GM21825 (cell line): ENCODE results near the gene DRD1.
"Not testable (repeated sequence)": the region's sequence is repeated elsewhere in the genome, so short reads cannot be mapped to it uniquely, and the experiment has no call there.

Source experiments
- ATAC-seq: cut with Tn5 transposase; IDR thresholded peaks from one replicate; pipeline ENCODE4 v1.9.1; 2021; ENCODE audit warnings: mild to moderate bottlenecking, moderate library complexity; ENCODE audit not compliant: unreplicated experiment

DRD1 gene

DNA sequence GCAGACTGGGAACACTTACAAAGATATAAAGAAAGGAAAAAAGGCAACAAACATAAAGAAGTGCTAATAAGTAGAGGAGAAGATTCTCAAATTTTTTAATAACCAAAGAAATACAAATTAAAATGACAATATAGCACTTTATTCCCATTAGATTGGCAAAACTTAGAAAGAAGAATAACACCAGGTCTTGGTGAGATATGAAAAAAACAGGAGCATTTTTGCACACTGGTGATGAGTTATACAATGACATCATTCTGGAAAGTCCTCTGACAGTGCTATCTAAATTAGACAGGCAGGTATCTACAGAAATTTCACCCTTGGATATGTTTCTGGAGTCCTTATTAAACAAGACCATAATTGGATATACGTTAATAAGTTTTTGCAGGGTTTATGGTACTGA lies 24.9 kb upstream of the DRD1 start:
- ATAC-seq, result no peak

DNA sequence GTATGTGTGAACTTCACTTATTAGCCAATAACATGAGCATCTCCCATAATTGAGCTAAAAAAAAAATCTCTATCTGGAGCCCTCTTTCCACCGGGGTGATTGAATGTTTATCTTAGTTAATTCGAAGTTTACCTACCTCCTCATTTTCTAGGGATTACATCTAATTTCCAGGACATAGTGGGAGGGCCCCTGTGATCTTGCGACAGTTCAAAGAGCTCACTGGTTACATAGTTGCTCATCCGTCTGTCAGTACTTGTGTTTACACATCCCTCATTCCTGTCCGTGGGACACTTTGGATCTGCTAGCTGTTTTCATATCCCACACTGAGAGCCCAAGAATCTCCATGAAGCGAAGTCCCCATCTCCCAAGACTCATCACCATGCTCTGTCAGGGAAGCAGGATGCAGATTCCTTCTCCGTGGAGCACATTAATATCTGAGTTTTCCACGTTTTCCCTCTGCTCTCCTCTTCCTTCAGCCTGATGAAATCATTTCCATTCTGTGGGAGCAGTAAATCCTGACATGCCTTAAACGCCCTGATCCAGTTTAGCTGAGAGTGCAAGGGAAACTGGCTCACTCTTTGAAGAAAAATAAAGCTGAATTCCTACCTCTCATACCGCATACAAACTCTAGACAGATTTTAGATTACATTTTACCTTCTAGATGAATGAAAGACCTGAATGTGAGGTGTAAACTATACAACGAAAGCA lies 24.2 kb upstream of the DRD1 start:
- no peak for ATAC-seq

DNA sequence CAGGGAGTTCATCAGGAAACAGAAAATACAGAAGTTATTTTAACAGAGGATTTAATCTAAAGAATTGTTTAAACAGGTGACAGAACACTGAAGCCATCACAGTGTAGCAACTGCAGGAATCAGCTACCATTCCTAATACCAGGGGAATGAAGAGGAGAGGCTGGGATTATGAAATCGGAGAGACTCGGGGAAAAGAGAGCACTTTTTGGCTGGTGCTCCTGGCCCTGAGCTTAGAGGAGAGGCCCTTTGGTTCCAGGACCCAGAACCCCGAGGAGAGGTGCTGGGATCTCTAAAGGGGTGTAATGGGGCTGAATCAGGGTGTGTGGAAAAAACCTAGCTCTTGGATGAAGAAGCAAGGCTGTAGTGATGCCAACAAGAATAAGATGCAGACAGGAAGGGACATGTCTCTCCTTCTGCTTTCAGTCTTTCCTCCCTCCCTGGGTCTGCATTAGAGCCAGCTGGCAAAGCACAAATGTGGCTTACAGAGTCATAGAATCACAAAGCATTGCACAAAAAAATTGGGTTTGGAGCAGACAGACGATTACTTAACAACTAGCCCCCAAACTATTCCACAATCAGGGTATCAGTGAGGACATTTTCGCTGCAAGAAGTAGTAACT lies 22.8 kb upstream of the DRD1 start:
- ATAC-seq, result no peak

DNA sequence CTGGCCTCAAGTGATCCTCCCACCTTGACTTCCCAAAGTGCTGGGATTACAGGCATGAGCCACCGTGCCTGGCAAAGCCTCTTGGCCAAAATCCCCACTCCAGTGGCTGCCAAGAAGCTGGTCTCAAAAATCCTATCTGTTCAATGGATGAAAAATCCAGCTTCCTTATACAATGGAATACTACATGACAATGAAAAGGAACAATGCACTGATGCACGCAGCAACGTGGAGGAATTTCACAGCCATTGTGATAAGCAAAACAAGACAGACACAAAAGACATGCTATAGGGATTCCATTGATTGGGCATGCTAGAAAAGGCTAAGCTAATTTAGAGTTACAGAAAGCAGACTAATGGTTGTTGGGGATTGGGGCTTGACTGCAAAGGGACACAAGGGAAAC lies 21.3 kb upstream of the DRD1 start:
- ATAC-seq, result no peak

DNA sequence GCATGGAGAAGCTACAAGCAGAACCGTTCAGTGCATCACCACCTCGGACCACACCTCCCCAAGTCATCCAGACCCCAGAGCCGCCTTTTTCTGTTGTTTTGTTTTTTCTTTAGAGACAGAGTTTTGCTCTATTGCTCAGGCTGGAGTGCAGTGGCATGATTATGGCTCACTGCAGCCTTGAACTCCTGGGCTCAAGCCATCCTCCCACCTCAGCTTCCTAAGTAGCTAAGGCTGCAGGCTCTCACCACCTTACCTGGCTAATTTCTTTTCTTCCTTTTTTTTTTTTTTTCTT lies 20.9 kb upstream of the DRD1 start:
- no peak for ATAC-seq

DNA sequence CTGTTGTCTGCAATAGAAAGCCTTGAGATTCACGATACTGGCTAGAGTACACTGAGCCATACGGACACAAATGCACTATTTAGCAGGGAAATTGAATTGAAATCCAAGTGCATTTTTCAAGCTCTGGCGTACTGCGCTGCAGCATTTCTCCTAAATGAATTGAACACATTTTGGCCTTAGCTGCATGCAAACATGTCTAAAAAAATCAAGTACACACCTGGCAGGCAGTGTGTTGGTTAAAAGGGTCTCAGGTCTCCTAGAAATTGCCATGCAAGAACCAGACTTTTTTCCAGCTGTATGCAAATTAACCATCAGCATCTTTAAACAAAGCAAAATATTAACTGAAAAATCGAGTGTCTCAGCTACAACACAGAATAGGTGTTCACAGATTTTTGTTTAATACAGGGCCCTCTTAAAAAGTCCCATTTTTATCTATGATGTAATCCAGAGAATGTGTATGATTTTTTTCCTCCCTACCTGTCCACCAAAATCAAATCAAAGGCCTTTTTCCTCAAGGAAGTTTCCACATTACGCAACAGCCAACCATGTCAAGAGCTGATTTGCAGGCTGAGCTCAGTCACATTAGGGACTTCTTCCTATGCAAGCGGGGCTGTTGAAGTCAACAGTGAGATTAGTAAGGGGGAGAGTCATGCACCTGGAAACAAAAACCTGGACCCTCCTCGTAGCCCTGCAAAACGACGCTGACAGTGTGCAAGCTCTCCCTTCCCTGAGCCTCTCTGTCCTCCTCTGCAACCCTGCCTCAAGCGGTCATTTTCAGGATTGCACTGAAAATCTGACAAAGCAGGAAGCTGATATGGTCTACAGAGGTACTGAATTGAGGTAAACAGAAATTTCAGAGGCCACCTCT lies 20.3 kb upstream of the DRD1 start:
- ATAC-seq, result peak; percentile 98

DNA sequence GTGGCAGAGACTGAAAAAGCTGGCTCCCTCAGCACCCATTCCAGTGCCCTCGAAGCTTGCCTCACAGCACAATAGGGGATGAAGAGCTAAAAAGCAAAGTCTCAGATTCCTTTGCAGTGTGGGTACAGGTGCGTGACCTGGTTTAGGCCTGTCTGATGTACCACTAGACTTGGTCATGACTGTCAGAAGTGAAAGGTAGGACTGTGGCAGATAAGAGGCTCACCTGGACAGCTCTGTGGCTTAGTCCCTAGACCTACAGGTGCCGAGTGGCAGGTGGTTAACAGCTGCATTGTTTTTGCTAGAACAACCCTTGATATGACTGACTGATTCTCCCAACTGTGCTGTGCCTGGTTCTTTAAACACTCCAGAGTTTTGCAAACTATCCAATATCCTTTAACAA lies 19.7 kb upstream of the DRD1 start:
- ATAC-seq, result no peak

DNA sequence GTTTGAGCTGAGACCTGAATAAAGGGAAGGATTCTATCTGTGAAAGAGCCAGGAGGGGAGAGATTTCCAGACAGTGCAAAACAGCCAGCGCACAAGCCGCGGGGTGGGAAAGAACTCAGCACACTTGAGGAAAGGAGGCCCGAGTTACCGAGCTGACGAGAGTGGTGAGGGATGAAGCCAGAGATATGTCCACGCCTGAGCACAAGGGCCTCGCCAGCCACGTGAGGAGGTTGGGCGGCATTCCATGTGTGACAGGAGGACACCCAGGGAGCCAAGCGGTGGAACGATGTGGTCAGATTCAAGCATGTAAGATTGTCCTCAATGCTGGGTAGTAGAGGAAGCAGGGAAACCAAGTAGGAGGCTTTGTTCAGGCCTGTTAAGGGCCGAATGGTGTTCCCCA lies 17.4 kb upstream of the DRD1 start:
- ATAC-seq, result no peak

DNA sequence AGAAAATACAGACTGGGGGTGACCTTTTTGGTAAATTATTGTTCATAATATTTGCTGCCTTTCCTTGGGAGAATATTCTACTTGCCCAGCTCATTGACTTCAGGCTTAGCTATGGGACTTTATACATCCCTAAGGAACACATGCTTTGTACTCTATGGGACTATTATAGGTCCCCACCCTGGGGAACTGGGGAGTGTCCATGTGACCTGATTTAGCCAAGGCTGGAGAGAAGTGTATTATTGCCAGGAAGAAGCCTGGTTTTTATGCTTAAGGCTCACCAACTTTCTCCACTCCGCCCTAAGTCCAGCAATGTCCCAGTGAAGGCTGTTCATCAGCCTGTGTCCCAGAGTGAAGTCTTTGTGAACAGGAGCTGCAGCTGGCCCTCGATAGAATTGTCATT lies 16.6 kb upstream of the DRD1 start:
- ATAC-seq, result no peak

DNA sequence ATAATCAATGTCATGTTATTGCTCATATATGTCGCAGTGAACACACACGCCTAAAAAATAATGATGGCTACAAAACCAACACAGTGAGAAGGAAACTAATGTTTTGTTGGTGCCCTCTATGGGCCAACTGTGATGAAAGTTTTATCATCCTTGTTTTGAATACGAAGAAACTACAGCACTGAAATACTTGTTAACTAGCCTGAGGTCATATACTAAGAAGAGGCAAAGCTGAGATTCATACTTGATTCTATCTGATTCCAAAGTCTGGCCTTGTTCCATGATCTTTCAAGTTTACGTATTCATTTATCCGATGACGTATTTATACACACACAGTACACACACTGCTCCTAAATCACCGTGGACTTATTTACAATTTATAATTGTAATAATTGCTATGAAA lies 16.1 kb upstream of the DRD1 start:
- no peak for ATAC-seq

DNA sequence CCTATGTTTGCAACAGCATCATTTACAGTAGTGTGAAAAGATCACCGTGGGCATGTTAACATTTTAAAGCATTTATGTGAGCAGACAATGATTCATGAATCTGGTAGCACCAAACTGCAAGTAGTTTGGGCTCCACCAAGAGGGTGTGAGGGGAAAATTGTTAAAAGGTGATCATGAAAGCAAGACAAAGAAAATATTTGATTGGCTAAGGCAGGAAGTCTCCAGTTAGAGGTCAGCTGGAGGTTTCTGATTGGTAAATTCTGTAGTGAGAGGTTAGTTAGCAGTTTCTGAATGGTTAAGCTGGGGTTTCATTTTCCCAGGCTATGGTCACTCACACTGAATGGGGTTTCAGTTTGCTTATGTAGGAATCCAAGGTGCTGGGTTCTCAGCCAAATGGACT lies 13.5 kb upstream of the DRD1 start:
- peak; percentile 95 for ATAC-seq

DNA sequence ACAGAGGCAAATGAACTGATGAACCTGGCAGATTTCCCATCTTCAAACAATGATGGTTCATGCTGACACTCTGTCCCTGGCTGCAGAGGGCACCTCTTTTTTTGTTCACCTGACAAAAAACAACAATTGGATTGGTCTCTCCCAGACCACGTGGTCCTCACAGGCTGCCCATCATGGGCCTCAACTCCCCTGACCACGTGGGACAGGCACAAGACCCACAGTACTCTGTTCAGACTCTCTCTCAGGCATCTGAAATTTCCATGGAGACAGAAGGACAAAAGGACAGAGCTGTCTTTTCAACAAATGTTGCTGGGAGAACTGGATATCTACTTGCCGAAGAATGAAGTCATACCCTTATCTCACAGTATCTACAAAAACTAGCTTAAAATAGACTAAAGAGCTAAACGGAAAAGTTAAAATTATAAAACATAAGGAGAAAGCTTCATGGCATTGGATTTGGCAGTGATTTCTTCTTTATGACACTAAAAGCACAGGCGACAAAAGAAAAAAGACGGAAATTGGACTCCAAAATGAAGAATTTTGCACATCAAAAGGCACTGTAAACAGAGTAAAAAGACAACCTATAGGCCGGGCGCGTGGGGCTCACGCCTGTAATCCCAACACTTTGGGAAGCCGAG lies 12.2 kb upstream of the DRD1 start:
- no peak for ATAC-seq

DNA sequence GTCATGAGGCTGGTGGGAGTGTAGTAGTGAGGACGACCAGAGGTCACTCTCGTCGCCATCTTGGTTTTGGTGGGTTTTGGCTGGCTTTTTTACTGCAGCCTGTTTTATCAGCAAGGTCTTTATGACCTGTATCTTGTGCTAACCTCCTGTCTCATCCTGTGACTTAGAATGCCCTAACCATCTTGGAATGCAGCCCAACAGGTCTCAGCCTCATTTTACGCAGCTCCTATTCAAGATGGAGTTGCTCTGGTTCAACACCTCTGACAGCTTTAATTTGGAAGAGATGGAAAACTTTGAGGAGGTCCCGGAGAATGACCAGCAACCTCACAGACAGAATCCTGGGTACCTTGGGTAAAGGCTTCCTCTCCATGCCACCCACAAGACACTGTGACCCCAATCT lies 10.4 kb upstream of the DRD1 start:
- ATAC-seq, result not testable (repeated sequence)

DNA sequence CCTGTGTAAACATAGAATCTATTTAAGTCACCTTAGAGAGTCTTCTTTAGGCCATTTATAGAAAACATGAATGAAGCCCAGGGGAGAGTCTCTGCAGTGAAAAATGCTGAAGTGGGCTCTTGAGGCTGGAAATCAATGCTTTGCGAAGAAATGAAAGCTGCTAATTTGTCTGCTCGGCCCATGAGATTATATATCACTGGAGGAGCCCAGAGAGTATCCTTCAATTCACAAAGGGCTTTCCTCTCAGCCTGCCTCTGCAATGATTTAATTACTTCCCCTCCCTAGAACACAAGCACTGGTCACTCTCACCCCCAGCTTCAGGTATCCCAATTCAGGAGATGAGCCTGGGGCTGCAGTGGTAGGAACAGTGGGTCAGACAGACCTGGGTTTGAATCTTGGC lies 8.2 kb upstream of the DRD1 start:
- no peak for ATAC-seq

DNA sequence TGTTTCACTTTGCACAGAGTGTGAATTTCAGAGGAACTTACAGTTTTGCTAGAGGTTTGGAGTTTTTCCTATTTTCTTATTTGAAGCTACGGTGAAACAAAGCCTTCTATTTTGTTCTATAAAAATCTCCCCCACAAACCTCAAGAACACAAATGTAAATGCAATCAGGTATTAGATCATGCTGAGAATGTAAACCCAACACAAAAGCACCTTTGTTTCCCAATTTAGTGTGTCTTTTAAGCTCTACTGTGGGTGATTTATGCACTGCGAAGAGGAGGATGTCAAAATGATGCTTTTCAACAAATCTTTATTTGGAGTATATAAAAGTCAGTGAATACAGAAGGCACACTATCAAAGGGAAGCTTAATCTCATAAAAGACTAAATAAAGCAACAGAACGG lies 4.3 kb upstream of the DRD1 start:
- ATAC-seq, result no peak

DNA sequence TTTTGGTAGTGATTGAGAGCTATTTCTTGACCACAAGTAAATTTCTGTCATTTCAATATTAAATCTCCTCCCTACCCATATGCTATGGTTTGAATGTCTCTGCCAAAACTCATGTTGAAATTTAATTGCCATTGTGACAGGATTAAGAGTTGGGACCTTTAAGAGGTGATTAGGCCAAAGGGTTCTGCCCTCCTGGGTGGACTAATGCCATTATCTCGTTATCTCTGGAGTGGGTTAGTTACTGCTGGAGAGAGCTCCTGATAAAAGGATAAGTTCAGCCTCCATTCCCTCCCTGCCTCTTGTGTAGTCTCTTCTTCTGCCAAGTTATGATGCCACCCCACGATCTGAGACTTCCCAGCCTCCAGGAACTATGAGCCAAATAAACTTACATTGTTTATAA lies 3.6 kb upstream of the DRD1 start:
- ATAC-seq, result no peak

DNA sequence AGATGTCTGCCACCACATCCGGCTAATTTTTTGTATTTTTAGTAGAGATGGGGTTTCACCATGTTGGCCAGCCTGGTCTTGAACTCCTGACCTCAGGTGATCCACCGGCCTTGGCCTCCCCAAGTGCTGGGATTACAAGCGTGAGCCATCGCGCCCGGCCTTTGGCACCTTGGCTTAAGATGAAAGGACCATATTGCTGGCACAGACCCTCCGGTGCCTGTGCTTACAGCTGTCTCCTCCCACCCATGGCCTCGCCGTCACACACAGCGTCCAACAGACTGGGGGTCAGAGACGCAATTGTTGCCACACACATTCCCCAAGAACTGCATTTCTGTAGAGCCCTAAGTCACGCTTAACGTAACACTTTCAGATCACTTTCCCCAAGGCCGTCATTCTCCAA lies 2.4 kb upstream of the DRD1 start:
- not testable (repeated sequence) for ATAC-seq

DNA sequence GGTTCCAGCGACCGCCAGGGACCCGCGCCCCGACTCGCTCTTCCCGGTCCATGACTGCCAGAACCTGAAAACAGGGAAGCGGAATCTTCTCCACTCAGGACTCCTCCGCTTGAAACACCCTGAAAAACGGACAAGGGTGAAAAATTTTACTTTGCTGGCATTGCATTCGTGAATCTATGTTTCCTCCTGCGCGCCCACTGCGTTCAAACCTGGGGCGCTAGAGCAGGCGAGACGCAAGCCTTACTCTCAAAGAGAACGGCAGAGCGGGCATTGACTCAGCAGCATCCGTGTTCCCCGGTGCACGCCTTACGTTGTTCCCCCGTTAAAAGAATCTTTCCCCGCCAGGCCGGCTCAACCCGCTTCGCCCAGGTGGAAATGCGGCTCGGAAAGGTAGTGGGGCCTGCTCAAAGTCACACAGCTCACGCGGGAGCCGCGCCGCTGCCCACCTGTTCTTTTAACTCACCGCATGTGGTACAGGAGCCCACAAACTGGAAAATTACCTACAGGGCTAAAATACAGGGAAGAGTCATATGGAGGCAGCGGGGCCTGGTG lies 999 bp upstream of the DRD1 start:
- ATAC-seq, result no peak

DNA sequence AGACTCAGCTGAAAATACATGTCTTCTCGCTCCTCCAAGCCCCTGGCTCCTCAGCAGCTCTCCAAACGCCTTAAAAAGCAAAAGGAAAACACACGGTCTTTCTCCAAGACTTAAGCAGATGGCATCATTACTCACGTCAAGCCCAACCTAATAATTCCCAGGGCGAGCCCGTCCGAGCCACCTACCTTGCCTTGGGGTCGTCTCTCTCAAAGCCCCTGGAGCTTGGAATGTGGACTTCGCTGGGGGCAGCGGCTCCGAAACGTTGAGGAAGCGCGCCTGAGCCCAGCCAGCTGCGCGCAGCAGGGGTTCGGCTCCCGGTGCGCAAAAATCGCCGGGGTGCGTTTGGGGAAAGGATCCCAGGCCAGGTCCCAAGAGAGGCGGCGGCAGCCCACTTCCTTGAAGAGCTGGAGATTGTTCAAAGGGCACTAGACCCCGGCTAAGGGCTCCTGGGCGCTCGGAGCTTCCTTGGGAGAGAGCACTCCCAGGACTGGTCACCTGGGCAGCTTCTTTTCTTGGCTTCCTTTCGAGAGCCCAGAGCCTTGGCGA lies 395 bp downstream of the DRD1 start:
- no peak for ATAC-seq

DNA sequence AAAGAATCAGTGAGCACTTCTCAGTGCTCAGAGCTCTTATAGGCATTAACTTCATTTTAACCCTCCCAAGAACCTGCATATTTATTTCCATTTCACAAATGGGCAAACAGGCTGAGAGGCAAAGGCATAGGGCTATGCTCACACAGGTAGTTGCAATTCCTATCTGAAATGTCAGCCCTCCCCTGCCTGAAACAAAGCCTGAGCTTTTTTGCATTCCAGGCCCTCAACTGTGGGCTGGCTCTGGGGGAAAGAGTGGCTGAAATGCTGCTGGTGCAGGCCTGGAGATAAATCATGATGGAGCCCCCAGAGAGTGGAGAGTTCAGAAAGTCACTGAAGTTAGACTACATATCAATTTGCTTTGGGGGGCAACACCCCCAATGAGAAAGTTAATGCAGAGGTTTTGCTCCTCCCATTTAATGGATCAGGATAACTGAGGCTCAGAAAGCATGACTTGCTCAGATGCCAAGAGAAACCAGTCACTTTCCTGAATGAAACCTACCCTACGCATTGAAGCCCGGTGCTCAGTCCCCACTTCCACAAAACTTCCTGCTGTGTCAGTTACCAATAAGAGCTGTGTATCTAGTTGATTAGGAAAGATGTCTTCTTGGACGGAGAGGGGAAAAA lies 5.6 kb downstream of the DRD1 start:
- ATAC-seq, result no peak

DNA sequence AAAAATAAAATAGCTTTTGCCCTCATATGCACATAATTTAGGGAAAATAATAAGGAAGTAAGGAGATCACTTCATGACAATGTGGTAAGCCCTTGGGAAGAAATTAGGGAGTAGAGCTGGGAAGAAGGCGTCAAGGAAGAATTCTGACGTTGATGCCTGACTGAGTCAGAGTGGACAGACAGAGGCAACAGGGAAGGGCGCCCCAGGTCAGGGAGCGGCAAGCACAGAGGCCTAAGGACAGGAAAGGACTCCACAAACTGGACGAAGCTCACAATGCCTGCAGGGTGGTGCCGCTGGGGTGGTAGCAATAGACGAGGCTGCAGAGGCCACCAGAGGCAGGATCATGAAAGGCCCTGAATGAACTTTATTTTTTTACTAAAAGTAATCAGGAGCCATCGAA lies 7.6 kb downstream of the DRD1 start:
- ATAC-seq, result no peak
